SK-N-MC (cell line): ENCODE data around the gene CWC27.

ENCODE experiments used
- EZH2 ChIP-seq: fragments of 200-600 bp; sonication (generic); IDR thresholded peaks from one replicate; pipeline ENCODE4 v1.6.1; 2017; ENCODE audit warnings: antibody characterized with exemption
- POLR2AphosphoS5 ChIP-seq: IDR thresholded peaks from 2 replicates; pipeline ENCODE4 v1.6.1; 2012; ENCODE audit warnings: mild to moderate bottlenecking, low read depth, low read length, borderline replicate concordance

GRCh38 chr5:64836786-64837185, 68.1 kb downstream of the CWC27 start:
- TF ChIP-seq POLR2AphosphoS5 = no peak
- TF ChIP-seq EZH2 = no peak
